Neuronal stem cell (in vitro differentiated cells): ENCODE results near the gene LOXL4.
A peak's percentile ranks its signal among the peaks of the same experiment; 100 is the strongest.

ENCODE experiments used
- DNase-seq: peaks from one replicate; pipeline ENCODE4 v3.0.0-alpha.2; 2013; ENCODE audit warnings: low spot score
- H2AFZ ChIP-seq: one replicate; pipeline ENCODE4 v1.6.1; 2013; ENCODE audit warnings: mild to moderate bottlenecking, low read length, inconsistent platforms
- H2AK5ac ChIP-seq: 2 replicates; pipeline ENCODE4 v1.6.1; 2013; ENCODE audit warnings: low read depth, mild to moderate bottlenecking, inconsistent platforms, low read length, moderate library complexity, mixed read lengths
- H2BK120ac ChIP-seq: 2 replicates; pipeline ENCODE4 v1.6.1; 2013; ENCODE audit warnings: low read depth, mild to moderate bottlenecking, inconsistent platforms, low read length, moderate library complexity, mixed read lengths
- H2BK12ac ChIP-seq: one replicate; pipeline ENCODE4 v1.6.1; 2013; ENCODE audit warnings: low read length, inconsistent platforms
- H2BK15ac ChIP-seq: 2 replicates; pipeline ENCODE4 v1.6.1; 2013; ENCODE audit warnings: mild to moderate bottlenecking, low read length, inconsistent platforms, mixed read lengths
- H2BK5ac ChIP-seq: one replicate; pipeline ENCODE4 v1.6.1; 2013; ENCODE audit warnings: inconsistent platforms, mild to moderate bottlenecking, low read length, moderate library complexity
- H3K14ac ChIP-seq: one replicate; pipeline ENCODE4 v1.6.1; 2013; ENCODE audit warnings: low read length, inconsistent platforms
- H3K18ac ChIP-seq: 2 replicates; pipeline ENCODE4 v1.6.1; 2013; ENCODE audit warnings: low read length, inconsistent platforms
- H3K23ac ChIP-seq: 2 replicates; pipeline ENCODE4 v1.6.1; 2013; ENCODE audit warnings: low read depth, mild to moderate bottlenecking, mixed read lengths, low read length, inconsistent platforms; ENCODE audit not compliant: poor library complexity
- H3K27ac ChIP-seq: replicated peaks from 3 replicates; pipeline ENCODE4 v1.5.1; 2013; ENCODE audit warnings: low read length, inconsistent platforms
- H3K27me3 ChIP-seq, 3 experiments: 2 replicates each; pipeline ENCODE4 v1.6.1; 2013; ENCODE audit warnings: low read length in 3 of 3, mild to moderate bottlenecking in 2 of 3, inconsistent platforms in 1 of 3, low read depth in 1 of 3, mixed read lengths in 1 of 3, moderate library complexity in 1 of 3; ENCODE audit not compliant: control insufficient read depth in 3 of 3, insufficient read depth in 3 of 3
- H3K36me3 ChIP-seq, 2 donors: replicated peaks in 1 of 2; 2 replicates each; pipeline ENCODE4 v1.6.1; 2013; ENCODE audit warnings: low read length in 2 of 2; ENCODE audit not compliant: control insufficient read depth in 2 of 2, insufficient read depth in 2 of 2
- H3K4ac ChIP-seq: 2 replicates; pipeline ENCODE4 v1.6.1; 2013; ENCODE audit warnings: inconsistent platforms, mild to moderate bottlenecking, low read length, moderate library complexity
- H3K4me1 ChIP-seq, 2 donors: 1 replicate in 1 of 2; 2 replicates in 1 of 2; pipeline ENCODE4 v1.6.1; 2013; ENCODE audit warnings: low read length in 2 of 2, low read depth in 1 of 2; ENCODE audit not compliant: control insufficient read depth in 2 of 2, insufficient read depth in 1 of 2
- H3K4me2 ChIP-seq: one replicate; pipeline ENCODE4 v1.6.1; 2013; ENCODE audit warnings: mild to moderate bottlenecking, low read length, inconsistent platforms; ENCODE audit not compliant: insufficient read depth, poor library complexity, severe bottlenecking
- H3K4me3 ChIP-seq, 2 donors: 2 replicates each; pipeline ENCODE4 v1.5.1; 2013; ENCODE audit warnings: low read length in 2 of 2, mild to moderate bottlenecking in 2 of 2, inconsistent platforms in 1 of 2, moderate library complexity in 1 of 2
- H3K79me1 ChIP-seq: one replicate; pipeline ENCODE4 v1.6.1; 2013; ENCODE audit warnings: low read depth, mild to moderate bottlenecking, inconsistent platforms, low read length, moderate library complexity
- H3K9ac ChIP-seq: one replicate; pipeline ENCODE4 v1.6.1; 2013; ENCODE audit warnings: mild to moderate bottlenecking, low read depth, low read length, inconsistent platforms; ENCODE audit not compliant: poor library complexity
- H3K9me3 ChIP-seq, 2 donors: replicated peaks in 1 of 2; 2 replicates each; pipeline versions ENCODE3 to v1.6.1; 2013; ENCODE audit warnings: low read length in 2 of 2, mild to moderate bottlenecking in 2 of 2, inconsistent platforms in 1 of 2, low read depth in 1 of 2, mixed read lengths in 1 of 2, moderate library complexity in 1 of 2; ENCODE audit not compliant: control insufficient read depth in 2 of 2, insufficient read depth in 1 of 2
- H4K8ac ChIP-seq: one replicate; pipeline ENCODE4 v1.6.1; 2013; ENCODE audit warnings: low read depth, mild to moderate bottlenecking, inconsistent platforms, low read length, moderate library complexity
- H4K91ac ChIP-seq: one replicate; pipeline ENCODE4 v1.6.1; 2013; ENCODE audit warnings: low read length, low read depth, mild to moderate bottlenecking, inconsistent platforms; ENCODE audit not compliant: poor library complexity
- WGBS, 2 donors: extraction: QIAGEN DNeasy Blood & Tissue Kit; methylation state at CpG; one replicate each; pipeline ENCODE4 v1.1.7; 2013; ENCODE audit warnings: missing lambda C conversion rate in 2 of 2, mixed read lengths in 1 of 2; ENCODE audit not compliant: insufficient read length in 2 of 2, insufficient replicate concordance in 1 of 2; ENCODE audit errors: extremely low coverage in 2 of 2; 5-methylcytosine and 5-hydroxymethylcytosine counted together

The LOXL4 gene

GRCh38 chr10:98268694-98269431 is 869 bp upstream of the LOXL4 start:
- no peak for DNase-seq
- peak overlapping the region; percentile 91 for H2AFZ ChIP-seq
- no peaks in the 10 kb centered on the region for H3K9me3 ChIP-seq
- peak overlapping the region; percentile 40 for H4K91ac ChIP-seq
- WGBS, 2 donors, result no CpG with 5 or more reads among the region's 17 CpGs
- no peaks in the 10 kb centered on the region for H3K36me3 ChIP-seq
- H3K4me3 ChIP-seq, result peak overlapping the region; percentile 38 to 74
- no peak overlapping the region for H3K4ac ChIP-seq
- H3K27me3 ChIP-seq, result peaks cover 0 to 23% (median 2%) of the 10 kb centered on the region in 3 experiments
- H2BK12ac ChIP-seq, result no peak overlapping the region
- peak overlapping the region; percentile 64 for H2BK120ac ChIP-seq
- H2BK5ac ChIP-seq, result peak overlapping the region; percentile 59
- H3K14ac ChIP-seq, result no peak overlapping the region
- H3K4me2 ChIP-seq, result peak overlapping the region; percentile 58
- peak overlapping the region; percentile 86 for H3K18ac ChIP-seq
- no peak overlapping the region for H2BK15ac ChIP-seq
- H4K8ac ChIP-seq, result no peak overlapping the region
- peak overlapping the region; percentile 57 for H3K23ac ChIP-seq
- H3K4me1 ChIP-seq, result peaks cover 9 to 33% of the 10 kb centered on the region in 2 donors
- H3K27ac ChIP-seq, result no peak overlapping the region
- H3K79me1 ChIP-seq, result no peaks in the 10 kb centered on the region
- peak overlapping the region; percentile 9 for H2AK5ac ChIP-seq
- peak overlapping the region; percentile 46 for H3K9ac ChIP-seq

GRCh38 chr10:98267069-98267893 is 713 bp downstream of the LOXL4 start:
- peak overlapping the region; percentile 86 for H2AFZ ChIP-seq
- no peaks in the 10 kb centered on the region for H3K9me3 ChIP-seq
- H3K4ac ChIP-seq, result no peak overlapping the region
- H3K27ac ChIP-seq, result no peak overlapping the region
- H3K9ac ChIP-seq, result peak overlapping the region; percentile 46
- no CpG with 5 or more reads among the region's 22 CpGs for WGBS, 2 donors
- no peak overlapping the region for H4K8ac ChIP-seq
- H2AK5ac ChIP-seq, result peak overlapping the region; percentile 21
- peak overlapping the region; percentile 0 for H3K23ac ChIP-seq
- no peaks in the 10 kb centered on the region for H3K36me3 ChIP-seq
- H3K4me1 ChIP-seq, result peaks cover 9 to 31% of the 10 kb centered on the region in 2 donors
- H2BK5ac ChIP-seq, result no peak overlapping the region
- H3K18ac ChIP-seq, result peak overlapping the region; percentile 90
- no peak overlapping the region for H3K14ac ChIP-seq
- no peak for DNase-seq
- no peak overlapping the region for H2BK15ac ChIP-seq
- H2BK12ac ChIP-seq, result no peak overlapping the region
- peak overlapping the region; percentile 1 to 28 for H3K4me3 ChIP-seq
- H4K91ac ChIP-seq, result no peak overlapping the region
- no peaks in the 10 kb centered on the region for H3K79me1 ChIP-seq
- peak overlapping the region; percentile 85 for H2BK120ac ChIP-seq
- peaks cover 0 to 14% (median 2%) of the 10 kb centered on the region in 3 experiments for H3K27me3 ChIP-seq
- H3K4me2 ChIP-seq, result peak overlapping the region; percentile 58

- DNase-seq, result no peak
- Histone ChIP-seq H2AK5ac (peak overlapping the region; percentile 2), H3K4me2 (no peak overlapping the region), H3K9ac (no peak overlapping the region), H2BK120ac (no peak overlapping the region), H2BK15ac (no peak overlapping the region), H3K18ac (peak overlapping the region; percentile 44), H3K36me3 (no peaks in the 10 kb centered on the region), H3K27ac (no peak overlapping the region), H3K79me1 (no peaks in the 10 kb centered on the region), H2BK5ac (no peak overlapping the region), H3K9me3 (no peaks in the 10 kb centered on the region), H3K4me1 (peaks cover 9 to 31% of the 10 kb centered on the region in 2 donors), H3K4me3 (no peak overlapping the region), H3K14ac (no peak overlapping the region), H3K4ac (no peak overlapping the region), H3K23ac (no peak overlapping the region), H2AFZ (no peak overlapping the region), H2BK12ac (no peak overlapping the region), H3K27me3 (peaks cover 0 to 10% (median 2%) of the 10 kb centered on the region in 3 experiments), H4K8ac (no peak overlapping the region), H4K91ac (no peak overlapping the region)
- WGBS, 2 donors, result no CpG with 5 or more reads among the region's 5 CpGs
Observed at GRCh38 chr10:98266647-98267046, 1.3 kb downstream of the LOXL4 start.
